Stimulated activated CD4-positive, alpha-beta T cell treated with anti-CD3 and anti-CD28 coated beads, Interleukin-1b, Interleukin-23, amount 100 ng/mL, for 4 hours (primary cell): ENCODE measurements around the gene ANKFY1.
"Not testable (repeated sequence)": the region's sequence is repeated elsewhere in the genome, so short reads cannot be mapped to it uniquely, and the experiment has no call there.

ENCODE experiments used
- DNase-seq, 2 donors: peaks; one replicate each; pipeline ENCODE4 v3.0.0-alpha.2; 2020; ENCODE audit warnings: low read depth in 2 of 2

Gene ANKFY1

DNA sequence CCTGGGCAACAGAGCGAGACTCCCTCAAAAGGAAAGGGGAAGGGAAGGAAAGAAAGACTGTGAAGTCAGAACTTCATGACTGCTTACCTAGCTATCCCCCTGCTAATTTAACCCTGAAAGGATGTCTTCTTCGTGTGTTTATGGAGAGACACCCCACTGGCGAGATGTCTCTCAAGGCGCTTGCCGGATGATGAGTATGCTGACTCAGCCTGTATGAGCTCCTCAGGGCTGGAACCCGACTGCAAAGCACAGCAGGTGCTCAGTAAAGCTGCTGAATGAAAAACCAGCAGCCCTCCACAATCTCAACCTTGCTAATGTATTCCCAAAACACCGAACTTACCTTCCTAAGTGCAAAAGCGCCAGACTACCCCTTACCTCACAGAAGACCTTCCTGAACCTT is 2.3 kb downstream of the ANKFY1 start:
- DNase-seq, result no peak

DNA sequence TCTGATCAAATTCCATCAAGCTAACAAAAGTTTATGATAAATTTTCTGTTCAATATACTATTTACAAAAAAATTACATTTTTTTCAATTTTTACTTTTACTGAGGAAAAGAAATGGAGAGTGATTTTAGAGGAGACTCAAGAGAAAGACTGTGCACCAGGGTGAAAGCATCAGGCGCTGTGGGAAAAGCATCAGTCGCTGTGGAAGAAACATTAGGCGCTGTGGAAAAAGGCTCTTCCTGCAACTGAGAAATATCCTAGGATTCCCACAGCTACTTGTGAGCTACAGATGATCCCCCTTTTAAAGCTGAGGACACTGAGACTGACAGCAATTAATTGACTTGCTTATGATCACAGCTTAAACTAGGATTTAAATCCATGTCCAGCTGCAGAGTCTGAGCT is 4.9 kb downstream of the ANKFY1 start:
- no peak for DNase-seq

DNA sequence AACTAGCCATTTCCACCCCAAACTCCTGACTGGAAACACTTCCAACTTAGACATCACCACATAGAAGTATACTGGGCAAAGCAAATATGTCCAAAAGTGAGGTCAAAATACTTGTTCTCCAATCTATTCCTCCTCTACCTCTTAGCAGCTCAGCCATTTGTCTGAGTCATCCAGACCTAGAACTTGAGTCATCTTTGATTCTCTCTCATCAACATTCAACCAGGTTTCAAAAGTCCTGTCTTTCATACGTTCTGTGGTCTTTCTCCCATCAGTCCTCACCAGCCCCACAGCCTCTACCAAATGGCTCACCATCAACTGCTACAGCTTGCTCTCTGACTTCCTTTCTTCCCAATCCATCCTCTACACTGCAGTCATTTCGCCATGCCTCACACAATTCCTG is 6.8 kb downstream of the ANKFY1 start:
- DNase-seq, result no peak

DNA sequence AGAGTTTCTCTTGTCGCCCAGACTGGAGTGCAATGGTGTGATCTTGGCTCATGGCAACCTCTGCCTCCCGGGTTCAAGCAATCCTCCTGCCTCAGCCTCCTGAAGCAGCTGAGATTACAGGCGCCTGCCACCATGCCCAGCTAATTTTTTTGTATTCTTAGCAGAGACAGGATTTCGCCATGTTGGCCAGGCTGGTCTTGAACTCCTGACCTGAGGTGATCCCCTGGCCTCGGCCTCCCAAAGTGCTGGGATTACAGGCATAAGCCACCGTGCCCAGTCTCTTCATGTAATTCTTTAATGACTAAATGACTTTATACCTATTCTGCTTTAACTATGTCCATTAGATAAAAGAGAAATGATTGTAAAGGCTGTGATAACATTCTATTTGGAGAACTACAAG is 8.5 kb downstream of the ANKFY1 start:
- DNase-seq, result not testable (repeated sequence)

DNA sequence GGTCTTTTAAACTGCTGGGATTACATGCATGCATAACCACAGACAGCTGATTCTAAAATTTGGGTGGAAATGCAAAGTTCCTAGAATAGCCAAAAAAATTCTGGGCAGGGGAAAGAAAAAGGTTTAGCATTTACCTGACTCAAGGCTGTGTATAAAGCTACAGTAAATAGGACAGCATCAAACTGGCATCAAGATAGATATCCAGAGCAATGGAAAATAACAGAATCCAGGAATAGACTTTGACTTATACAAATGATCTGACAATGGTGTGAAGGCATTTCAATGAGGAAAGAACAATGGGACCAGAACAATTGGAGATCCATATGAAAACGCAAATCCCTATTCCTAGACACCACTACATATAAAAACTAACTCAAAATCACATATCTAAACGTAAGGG is 12.9 kb downstream of the ANKFY1 start:
- no peak for DNase-seq

DNA sequence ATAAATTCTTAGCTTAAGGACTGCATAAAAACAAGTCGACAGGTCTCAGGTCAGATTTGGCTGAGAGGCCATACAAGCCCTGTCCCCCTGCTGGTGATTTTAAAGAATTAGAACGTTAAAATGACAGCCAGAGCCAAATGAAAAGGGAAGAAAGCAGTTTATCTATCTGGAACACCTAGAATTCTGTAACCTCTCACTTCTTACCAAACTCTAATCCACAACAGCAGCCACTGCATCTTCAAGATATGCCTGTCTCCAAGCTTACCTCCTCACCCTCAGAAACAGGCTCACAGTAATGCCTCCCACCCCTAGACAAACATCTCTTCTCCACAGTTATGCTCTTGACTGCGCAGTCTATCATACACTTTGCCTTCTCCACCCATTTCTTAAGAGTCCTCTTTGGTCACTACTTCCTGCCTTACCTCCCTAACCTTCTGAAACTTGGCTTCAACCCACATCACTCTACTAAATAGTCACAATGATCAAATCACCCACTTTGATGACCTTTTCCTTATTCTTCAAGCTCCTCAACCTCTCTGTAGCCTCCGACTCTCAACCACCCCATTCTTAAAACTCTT is 14.2 kb downstream of the ANKFY1 start:
- DNase-seq, result no peak

DNA sequence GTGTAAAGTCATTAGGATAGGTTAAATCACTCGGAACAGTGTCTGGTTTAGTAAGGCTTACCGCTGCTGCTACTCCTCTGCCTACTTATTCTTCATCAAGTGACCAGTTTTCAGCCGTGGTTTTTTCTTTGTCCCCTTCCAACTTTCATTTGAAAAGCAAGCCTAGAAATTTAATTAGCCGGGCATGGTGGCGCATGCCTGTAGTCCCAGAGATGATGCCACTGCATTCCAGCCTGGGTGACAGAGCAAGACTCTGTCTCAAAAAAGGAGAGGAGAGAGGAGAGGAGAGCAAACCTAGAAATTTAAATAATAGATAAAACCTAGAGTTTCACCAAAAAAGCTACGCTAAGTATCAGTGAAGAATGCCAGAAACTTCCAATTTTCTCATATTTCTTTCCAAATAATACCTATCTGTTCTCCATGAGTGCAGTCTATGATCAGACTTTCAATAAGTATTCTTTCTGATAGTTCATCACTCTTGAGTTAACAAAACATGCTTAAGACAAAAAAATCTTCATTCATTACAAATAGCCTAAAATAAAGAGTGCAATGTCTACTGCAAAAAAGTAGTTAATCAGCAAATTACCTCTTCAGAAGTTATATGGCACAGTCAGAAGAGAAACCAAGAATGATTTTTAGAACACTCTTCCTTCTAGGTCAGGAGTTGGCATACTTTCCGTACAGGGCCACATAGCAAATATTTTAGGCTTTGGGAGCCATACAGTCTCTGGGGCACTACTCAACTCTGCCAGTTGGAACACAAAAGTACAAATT is 15.1 kb downstream of the ANKFY1 start:
- no peak for DNase-seq

DNA sequence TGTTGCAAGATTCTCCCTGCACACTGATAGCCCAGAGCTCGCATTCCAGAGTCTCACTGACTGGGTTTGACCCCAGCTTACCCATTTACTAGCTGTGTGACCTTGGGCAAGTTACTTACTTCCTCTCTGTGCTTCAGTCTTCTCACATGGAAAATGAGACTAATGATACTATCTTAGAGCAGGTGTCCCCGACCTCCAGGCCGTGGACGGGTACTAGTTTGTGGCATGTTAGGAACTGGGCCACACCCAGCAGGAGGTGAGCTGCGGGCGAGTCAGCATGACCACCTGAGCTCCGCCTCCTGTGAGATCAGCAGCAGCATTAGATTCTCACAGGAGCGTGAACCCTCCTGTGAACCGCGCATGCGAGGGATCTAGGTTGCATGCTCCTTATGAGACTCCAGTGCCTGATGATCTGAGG is 15.8 kb downstream of the ANKFY1 start:
- DNase-seq, result no peak

DNA sequence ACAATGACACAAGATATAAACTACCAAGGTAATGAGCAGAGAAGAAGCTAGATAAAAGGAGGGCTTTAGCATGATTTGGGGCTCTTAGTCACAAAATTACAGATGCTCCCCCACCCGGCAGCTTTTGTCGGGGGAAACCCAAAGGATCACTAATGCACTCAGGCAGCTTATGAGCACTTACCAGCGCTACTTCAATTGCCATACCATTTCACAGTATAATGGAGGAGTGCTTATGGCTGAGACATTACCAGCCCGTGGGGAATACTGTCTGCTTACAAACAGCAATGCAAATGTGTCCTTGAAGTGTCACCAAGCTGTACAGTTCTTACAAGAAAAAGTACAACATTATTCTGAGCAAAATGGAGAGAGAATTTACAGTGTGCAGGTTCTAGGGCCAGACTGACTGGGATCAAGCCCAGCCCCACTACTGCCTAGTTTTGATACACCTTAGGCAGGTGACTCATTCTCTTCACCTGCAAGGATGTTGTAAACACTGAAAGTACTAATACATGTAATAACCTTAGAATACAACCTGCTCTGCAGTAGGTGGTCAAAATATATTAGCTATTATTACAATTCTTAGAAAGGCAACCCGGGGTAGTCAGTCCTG is 16.3 kb downstream of the ANKFY1 start:
- no peak for DNase-seq

DNA sequence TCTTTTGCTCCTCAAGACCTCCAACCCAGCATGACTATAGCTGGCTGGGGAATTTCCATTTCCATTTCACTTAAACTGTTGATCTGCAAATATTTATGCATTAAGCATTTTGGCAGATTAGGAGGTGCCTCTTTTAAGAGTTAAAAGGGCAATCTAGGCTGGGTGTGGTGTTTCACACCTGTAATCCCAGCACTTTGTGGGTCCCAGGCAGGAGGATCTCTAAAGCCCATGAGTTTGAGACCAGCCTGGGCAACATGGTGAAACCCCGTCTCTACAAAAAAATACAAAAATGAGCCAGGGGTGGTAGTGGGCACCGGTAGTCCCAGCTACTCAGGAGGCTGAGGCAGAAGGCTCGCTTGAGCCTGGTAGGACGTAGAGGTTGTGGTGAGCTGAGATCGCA is 17.1 kb downstream of the ANKFY1 start:
- no peak for DNase-seq

DNA sequence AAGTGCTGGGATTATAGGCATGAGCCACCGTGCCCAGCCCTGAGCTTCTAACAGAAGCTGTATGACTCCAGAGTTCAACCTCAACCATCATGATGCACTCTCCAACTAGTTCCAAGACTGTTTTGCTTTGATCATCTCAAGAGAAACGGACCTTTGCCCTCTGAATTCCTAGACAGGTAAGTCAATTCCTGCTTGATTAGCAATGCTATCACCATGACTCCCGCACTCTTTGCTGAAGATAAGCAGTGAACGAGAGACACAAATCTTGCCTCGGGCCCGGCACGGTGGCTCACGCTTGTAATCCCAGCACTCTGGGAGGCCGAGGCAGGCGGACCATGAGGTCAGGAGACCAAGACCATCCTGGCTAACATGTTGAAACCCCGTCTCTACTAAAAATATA is 22.2 kb downstream of the ANKFY1 start:
- no peak for DNase-seq

DNA sequence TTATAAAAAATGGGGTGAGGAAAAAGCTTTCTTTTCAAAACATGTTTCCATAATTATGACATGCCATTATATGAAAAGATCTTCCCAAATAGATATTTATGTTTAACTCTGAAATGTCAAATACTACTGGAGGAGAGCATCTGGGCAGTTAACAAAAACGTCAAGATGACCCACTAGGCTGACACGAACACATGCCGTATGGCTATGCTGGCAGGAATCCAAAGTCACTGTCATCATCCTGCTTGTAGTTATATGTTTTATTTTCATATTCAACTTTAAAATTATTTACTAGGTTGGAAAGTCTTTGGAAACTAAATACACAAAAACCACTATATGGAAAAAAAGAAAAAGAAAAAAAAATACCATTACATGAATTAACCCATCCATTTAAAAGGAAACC is 27.3 kb downstream of the ANKFY1 start:
- no peak for DNase-seq

DNA sequence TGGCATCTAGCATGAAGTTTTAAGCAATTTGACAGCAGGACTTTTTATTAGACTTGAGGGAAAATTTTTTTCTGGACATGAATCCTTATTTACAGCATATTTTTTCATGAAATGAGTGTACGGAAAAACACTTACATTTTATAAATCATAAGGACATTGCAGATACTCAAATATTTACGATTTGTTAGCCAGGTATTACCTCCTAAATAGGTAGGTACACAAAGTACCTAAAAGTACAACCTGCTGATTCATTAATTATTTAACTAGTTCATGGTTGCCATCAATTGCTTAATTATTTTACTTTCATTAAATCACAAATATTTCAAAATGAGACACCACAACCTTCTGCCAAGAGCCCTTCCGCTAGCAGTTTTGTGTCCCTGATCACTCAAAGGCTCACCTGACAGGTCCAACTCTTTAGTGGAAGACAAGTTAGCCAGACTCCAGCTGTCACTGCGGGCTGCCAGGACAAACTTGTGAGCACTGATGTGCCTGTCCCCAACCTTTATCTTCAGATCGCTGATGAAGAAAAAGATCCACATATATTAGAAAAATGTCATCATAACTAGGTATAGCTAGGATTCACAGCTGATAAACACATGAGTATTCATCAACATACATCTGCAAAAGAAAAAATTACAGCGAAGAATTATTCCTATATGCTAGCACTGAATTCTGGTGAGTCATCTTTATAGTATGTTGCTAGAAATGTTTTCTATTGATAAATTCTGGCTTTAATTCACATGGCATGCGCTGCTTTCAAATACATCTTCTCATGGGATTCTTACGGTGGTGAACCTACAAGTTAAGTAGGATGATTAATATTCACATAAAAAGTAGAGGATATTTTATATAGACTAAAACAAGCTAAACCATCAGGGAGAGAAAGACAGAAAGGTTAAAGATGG is 28.2 kb downstream of the ANKFY1 start:
- DNase-seq, result no peak

DNA sequence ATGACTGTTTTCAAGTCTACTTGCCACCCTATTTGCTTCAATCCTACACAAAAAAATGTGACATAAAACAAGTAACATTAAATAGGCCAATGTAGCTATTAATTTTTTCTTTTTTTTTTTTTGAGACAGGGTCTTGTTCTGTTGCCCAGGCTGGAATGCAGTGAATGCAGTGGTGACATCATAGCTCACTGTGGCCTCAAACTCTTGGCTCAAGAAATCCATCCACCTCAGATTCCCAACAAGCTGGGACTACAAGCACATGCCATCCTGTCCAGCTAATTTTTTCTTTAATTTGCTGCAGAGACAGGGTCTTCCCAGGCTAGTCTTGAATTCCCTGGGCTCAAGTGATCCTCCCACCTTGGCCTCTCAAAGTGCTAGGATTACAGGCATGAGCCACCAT is 29.4 kb downstream of the ANKFY1 start:
- no peak for DNase-seq

DNA sequence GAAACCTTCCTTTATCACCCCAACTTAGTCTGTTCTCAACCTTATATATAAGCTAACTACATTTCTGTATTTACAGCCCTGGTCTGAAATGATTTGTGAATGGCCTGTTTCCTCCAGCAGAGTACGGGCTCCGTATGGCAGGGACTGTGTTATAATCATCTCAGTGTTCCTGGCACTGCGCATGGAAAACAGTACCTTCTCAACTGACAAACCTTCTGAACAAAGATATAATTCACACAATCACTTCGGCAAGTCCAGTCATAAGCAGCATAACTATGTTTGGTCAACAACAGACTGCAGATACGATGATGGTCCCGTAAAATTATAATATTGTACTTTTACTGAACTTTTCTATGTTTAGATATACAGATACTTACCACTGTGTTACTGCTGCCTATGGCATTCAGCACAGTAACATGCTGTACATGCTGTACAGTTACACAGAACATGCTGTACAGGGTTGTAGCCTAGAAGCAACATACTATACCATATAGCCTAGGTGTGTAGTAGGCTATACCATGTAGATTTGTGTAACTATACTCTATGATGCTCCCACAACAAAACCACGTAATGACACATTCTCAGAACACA is 30.0 kb downstream of the ANKFY1 start:
- DNase-seq, result no peak

DNA sequence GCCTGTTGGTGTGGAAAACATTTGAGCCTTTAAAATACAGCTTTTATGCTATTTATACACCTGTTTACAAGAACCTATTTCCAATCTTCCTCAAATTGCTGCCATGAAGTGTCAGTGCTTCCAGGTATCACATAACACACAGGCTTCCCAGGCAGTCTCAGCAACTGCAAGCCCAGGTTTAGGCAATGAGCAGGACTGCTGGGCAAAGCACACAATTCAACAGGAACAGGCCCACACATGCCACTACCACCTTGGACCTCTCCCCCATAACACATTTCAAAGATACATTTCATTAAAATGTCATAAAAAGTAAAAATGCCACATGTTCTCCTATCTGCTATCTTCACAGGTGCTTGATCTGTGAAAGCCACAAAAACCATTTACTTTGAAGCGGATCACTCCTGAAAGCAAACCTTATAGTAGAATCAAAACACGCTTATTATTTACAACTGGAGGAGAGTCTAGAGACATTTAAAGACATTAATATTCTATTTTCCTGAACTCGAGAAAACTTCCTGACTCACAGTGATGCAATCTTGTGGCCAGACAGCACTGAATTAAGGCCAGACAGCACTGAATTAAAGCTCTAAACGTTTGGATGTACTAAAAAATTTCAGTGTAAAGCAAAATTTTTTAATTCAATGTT is 31.5 kb downstream of the ANKFY1 start:
- DNase-seq, result no peak

DNA sequence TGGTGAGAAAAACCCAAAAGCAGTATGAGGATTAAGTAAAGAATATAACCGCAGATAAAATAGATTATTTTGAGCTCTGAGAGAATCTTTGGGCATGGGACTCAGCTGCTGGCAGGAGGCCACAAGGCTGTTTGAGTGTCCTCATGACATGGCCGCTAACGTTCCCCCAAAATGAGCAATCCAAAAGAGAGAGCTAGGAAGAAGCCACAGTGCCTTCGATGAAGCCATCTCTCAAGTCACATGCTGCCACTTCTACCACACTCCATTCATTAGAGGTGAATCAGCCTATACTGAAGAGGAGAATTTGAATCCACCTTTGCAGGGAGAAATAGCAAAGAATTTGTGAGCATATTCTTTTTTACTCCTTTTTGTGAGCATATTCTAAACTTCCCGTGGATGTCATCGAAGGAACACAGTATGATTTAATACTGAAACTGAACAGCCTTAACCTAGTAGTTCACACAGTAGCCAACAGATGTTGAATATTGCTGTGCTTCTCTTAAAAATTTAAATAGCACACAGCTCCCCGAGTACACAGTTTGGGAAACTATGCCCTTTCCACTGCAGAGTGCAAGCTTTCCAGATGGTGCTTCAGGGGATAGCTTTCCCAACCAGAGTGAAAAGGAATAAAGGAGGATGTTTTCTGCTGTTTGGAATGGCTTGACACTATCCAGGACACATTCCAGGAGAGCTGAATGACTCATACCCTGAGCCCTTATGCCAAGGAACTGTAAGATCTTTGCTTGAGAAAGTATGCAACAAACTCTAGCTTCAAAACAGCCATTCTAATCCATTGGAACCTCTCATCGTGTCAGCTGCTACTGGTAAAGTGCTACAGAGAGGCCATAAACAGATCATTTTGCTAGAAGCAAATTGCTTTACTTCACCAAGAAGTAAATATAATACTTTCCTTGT is 33.9 kb downstream of the ANKFY1 start:
- no peak for DNase-seq

DNA sequence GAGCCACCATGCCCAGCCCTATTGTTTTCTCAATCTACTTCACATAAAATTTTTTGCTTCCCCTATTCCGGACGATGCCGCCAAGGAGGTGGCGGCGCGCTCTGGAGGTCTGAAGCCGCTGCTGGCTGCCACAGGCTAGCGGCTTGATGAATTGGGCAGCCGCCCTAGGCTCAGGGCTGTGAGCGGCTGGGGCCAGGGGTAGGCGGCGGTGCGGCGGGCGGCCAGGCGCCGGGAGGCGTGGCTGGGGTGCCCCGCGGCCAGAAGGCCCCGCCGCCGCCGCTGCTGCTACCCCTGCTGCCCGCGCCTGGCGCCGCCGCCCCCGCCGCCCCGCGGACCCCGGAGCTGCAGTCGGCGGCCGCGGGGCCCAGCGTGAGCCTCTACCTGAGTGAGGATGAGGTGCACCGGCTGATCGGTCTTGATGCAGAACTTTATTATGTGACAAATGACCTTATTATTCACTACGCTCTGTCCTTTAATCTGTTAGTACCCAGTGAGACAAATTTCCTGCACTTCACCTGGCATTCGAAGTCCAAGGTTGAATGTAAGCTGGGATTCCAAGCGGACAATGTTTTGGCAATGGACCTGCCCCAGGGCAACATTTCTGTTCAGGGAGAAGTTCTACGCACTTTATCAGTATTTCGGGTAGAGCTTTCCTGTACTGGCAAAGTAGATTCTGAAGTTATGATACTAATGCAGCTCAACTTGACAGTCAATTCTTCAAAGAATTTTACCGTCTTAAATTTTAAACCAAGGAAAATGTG is 41.7 kb downstream of the ANKFY1 start:
- no peak for DNase-seq

DNA sequence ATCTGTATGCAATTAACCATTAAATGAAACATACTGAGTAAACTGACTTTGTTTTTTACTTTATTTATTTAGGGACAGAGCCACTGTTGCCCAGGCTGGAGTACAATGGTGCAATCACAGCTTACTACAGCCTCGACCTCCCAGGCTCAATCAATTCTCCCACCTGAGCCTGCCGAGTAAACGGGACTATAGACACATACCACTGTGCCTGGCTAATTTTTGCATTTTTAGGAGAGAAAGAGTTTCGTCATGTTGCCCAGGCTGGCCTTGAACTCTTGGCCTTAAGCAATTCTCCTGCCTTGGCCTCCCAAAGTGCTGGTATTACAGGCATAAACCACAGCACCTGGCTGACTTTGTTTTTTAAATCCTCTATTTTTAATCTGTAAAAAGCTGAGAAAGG is 42.6 kb downstream of the ANKFY1 start:
- no peak for DNase-seq

DNA sequence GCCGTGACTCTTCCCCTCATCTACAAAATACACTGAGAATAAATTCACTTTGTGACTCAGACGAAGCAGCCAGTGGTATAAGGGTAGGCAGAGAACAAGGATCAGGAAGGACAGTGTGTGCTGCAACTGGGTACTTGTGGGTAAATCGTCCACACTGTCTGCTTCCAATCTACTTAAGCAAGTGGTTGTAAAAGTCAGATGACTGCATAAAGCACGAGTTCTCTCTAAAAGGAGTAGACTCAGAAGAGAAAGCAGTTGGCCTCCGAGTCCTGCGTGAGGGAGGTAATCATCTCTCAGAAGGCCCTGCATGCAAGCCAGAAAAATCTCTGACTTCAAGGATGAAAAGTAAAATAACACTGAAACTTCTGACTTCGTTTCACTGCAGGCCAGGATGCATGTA is 43.1 kb downstream of the ANKFY1 start:
- no peak for DNase-seq
